ENCODE measurements around the gene PKNOX2. TPM values are rescaled to one million over a fixed set of nuclear protein-coding genes. Genes with fewer than 3 reads are reported as not detected.

Gene PKNOX2
- total RNA-seq, 1 donor from 2014 or later, result 41.8 TPM

DNA sequence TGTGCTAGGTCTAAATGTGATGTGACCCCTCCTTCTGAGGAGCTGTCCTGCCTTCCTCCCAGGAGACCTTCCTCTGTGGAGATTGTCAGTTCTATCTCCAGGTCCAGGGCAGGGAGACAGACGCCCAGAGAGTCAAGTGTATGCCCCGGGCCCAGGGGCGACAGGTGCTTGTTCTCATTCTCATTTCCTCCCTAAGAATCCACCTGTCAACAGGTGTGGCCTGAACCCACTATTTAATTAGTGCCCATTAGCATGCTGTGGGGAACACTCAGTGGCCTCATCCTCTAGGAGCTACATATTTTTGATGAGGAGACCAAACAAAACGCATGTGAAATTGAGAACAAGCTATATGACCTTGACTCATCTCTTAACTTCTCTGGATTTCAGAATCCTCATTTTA lies 9.5 kb downstream of the PKNOX2 start:
- TF ChIP-seq, protein P1, sequence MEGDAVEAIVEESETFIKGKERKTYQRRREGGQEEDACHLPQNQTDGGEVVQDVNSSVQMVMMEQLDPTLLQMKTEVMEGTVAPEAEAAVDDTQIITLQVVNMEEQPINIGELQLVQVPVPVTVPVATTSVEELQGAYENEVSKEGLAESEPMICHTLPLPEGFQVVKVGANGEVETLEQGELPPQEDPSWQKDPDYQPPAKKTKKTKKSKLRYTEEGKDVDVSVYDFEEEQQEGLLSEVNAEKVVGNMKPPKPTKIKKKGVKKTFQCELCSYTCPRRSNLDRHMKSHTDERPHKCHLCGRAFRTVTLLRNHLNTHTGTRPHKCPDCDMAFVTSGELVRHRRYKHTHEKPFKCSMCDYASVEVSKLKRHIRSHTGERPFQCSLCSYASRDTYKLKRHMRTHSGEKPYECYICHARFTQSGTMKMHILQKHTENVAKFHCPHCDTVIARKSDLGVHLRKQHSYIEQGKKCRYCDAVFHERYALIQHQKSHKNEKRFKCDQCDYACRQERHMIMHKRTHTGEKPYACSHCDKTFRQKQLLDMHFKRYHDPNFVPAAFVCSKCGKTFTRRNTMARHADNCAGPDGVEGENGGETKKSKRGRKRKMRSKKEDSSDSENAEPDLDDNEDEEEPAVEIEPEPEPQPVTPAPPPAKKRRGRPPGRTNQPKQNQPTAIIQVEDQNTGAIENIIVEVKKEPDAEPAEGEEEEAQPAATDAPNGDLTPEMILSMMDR (IDR thresholded peaks at IDR 0.05; ENCODE audit: unreplicated experiment), result no peak
- DNase-seq (ENCODE audit: low spot score), result no peak
- peaks cover 21% of the 10 kb centered on the region for H3K27me3 Mint-ChIP-seq (ENCODE audit: unreplicated experiment)
- no peaks in the 10 kb centered on the region for H3K9me3 Mint-ChIP-seq (ENCODE audit: unreplicated experiment)
- no peak overlapping the region for H3K27ac Mint-ChIP-seq (ENCODE audit: unreplicated experiment)
- peaks cover 56% of the 10 kb centered on the region for H3K4me1 Mint-ChIP-seq (ENCODE audit: unreplicated experiment)
- peaks cover 33% of the 10 kb centered on the region for H3K36me3 Mint-ChIP-seq (ENCODE audit: low read depth, unreplicated experiment)
- H3K4me3 Mint-ChIP-seq (ENCODE audit: unreplicated experiment), result no peak overlapping the region

DNA sequence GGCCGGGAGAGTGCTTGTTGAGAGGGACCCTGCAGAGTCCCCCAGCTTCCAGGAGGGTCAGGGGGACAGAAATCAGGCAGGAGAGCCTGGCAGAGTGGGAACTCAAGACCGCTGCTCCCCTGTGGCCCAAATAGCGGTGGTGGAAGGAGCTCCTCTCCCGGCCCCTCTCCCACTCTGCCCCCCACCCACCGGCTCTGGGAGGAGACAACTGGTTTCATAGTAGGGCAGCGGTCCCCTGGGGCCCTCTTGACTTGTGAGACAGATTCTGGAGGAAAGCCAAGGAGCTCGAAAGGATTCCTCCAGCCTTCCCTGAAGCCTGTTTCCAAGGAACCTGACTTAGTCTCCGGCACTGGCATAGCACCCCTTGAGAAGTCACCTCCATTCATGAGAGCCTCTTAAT lies 10.1 kb downstream of the PKNOX2 start:
- no peak overlapping the region for H3K27ac Mint-ChIP-seq (ENCODE audit: unreplicated experiment)
- peaks cover 53% of the 10 kb centered on the region for H3K4me1 Mint-ChIP-seq (ENCODE audit: unreplicated experiment)
- peaks cover 24% of the 10 kb centered on the region for H3K27me3 Mint-ChIP-seq (ENCODE audit: unreplicated experiment)
- TF ChIP-seq, protein P1 (IDR thresholded peaks at IDR 0.05; ENCODE audit: unreplicated experiment), result no peak
- no peaks in the 10 kb centered on the region for H3K9me3 Mint-ChIP-seq (ENCODE audit: unreplicated experiment)
- H3K36me3 Mint-ChIP-seq (ENCODE audit: low read depth, unreplicated experiment), result peaks cover 33% of the 10 kb centered on the region
- no peak overlapping the region for H3K4me3 Mint-ChIP-seq (ENCODE audit: unreplicated experiment)
- no peak for DNase-seq (ENCODE audit: low spot score)

DNA sequence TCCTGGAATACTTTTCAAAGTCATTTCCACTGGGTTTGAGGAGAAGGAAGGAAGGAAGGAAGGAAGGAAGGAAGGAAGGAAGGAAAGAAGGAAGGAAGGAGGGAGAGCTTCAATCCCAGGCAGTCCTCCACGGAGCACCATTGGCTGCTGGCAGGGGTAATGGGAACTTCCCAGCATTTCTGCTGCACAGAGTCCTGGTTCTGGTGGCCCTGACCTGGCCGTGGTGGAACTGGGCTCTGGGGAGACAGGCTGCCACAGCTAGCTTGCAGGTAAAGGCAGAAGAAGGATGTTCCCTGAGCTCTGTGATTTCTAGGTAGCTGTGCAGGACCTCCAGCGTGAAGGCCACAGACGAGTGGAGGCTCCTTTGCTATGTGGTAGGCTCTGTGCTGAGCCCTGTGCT lies 10.6 kb downstream of the PKNOX2 start:
- TF ChIP-seq, protein P1 (IDR thresholded peaks at IDR 0.05; ENCODE audit: unreplicated experiment), result no peak
- Mint-ChIP-seq H3K27me3 (ENCODE audit: unreplicated experiment) (peaks cover 24% of the 10 kb centered on the region), H3K36me3 (ENCODE audit: low read depth, unreplicated experiment) (peaks cover 33% of the 10 kb centered on the region), H3K27ac (ENCODE audit: unreplicated experiment) (peak overlapping the region; percentile 52), H3K4me3 (ENCODE audit: unreplicated experiment) (no peak overlapping the region), H3K4me1 (ENCODE audit: unreplicated experiment) (peaks cover 52% of the 10 kb centered on the region), H3K9me3 (ENCODE audit: unreplicated experiment) (no peaks in the 10 kb centered on the region)
- DNase-seq (ENCODE audit: low spot score), result no peak

DNA sequence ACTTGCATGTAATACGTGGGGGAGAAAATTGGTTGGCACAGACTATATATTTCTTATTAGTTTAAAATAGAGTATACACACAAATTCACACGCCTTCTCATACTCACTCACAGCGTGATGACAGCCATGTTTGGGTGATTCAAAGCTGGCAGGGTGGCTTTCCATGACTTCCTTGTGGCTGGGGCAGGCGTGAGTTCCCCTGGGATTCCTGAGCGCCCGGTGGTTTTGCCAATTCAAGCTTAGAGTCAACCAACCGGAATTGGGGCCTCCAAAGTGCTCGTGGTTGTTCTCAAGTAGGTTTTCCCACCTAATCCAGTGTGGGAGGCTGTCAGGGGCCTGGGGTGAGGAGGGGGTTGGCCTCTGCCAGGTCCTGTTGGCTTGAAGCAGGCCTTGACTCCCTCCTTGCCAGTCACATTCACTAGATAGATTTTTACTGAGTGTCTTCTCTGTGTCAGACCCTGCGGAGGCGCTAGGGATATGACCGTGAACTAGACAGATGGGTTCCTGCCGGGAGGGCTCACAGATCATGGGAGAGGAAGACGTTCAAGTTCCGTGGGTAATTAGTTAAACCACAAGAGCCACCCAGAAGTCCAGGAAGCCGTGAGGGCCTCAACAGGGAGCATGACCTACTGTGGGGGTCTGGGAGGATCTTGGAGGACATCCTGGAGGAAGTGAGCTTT lies 11.5 kb downstream of the PKNOX2 start:
- H3K27me3 Mint-ChIP-seq (ENCODE audit: unreplicated experiment), result peaks cover 23% of the 10 kb centered on the region
- TF ChIP-seq, protein P1 (IDR thresholded peaks at IDR 0.05; ENCODE audit: unreplicated experiment), result no peak
- no peak overlapping the region for H3K4me3 Mint-ChIP-seq (ENCODE audit: unreplicated experiment)
- H3K4me1 Mint-ChIP-seq (ENCODE audit: unreplicated experiment), result peaks cover 55% of the 10 kb centered on the region
- no peak overlapping the region for H3K27ac Mint-ChIP-seq (ENCODE audit: unreplicated experiment)
- no peak for DNase-seq (ENCODE audit: low spot score)
- H3K9me3 Mint-ChIP-seq (ENCODE audit: unreplicated experiment), result no peaks in the 10 kb centered on the region
- H3K36me3 Mint-ChIP-seq (ENCODE audit: low read depth, unreplicated experiment), result peaks cover 33% of the 10 kb centered on the region

DNA sequence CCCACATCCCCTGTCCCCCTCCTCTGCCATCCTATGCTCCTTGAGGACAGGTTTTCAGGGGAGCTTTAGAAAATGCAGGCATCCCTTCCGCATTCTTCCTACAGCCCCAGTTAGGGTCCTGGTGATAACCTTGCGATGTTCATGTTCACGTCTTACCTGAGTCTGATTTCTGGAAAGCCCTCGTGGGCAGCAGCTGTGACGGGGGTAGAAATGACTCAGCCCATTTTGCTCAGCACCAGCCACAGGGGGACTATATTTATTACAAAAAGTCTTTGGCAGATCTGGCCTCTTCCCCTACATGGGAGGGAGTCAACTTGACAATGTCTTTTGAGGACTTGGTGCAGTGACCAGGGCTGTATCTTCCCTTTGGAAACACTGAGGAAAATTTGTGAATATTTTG lies 12.3 kb downstream of the PKNOX2 start:
- no peak for DNase-seq (ENCODE audit: low spot score)
- no peaks in the 10 kb centered on the region for H3K9me3 Mint-ChIP-seq (ENCODE audit: unreplicated experiment)
- peaks cover 30% of the 10 kb centered on the region for H3K36me3 Mint-ChIP-seq (ENCODE audit: low read depth, unreplicated experiment)
- H3K4me3 Mint-ChIP-seq (ENCODE audit: unreplicated experiment), result peak overlapping the region; percentile 17
- H3K4me1 Mint-ChIP-seq (ENCODE audit: unreplicated experiment), result peaks cover 56% of the 10 kb centered on the region
- peaks cover 21% of the 10 kb centered on the region for H3K27me3 Mint-ChIP-seq (ENCODE audit: unreplicated experiment)
- TF ChIP-seq, protein P1 (IDR thresholded peaks at IDR 0.05; ENCODE audit: unreplicated experiment), result no peak
- H3K27ac Mint-ChIP-seq (ENCODE audit: unreplicated experiment), result peak overlapping the region; percentile 4

Measured in endothelial cell (in vitro differentiated cells).